Upper lobe of left lung (tissue), 4 donors: ENCODE results near the gene C1orf198.

Source experiments
- CTCF ChIP-seq, 6 experiments: fragments of 450-650 bp in 4 of 6; fragments of 200-600 bp in 2 of 6; sonication (generic) in 2 of 6; IDR thresholded peaks; one replicate each; pipeline ENCODE4 v1.5.1; 2016 to 2019; ENCODE audit warnings: antibody characterized with exemption in 6 of 6
- EP300 ChIP-seq, 4 donors: sonication (generic); formaldehyde crosslinking; IDR thresholded peaks; one replicate each; pipeline ENCODE4 v1.5.1; 2017; ENCODE audit warnings: antibody characterized with exemption in 4 of 4, control low read depth in 2 of 4
- POLR2A ChIP-seq, 4 donors: fragments of 450-650 bp; IDR thresholded peaks; one replicate each; pipeline ENCODE4 v1.5.1; 2016 to 2017; ENCODE audit warnings: antibody characterized with exemption in 4 of 4, mild to moderate bottlenecking in 2 of 4
- POLR2AphosphoS5 ChIP-seq, 2 donors: sonication (generic); formaldehyde crosslinking; IDR thresholded peaks; one replicate each; pipeline ENCODE4 v1.5.1; 2017; ENCODE audit warnings: antibody characterized with exemption in 2 of 2

DNA sequence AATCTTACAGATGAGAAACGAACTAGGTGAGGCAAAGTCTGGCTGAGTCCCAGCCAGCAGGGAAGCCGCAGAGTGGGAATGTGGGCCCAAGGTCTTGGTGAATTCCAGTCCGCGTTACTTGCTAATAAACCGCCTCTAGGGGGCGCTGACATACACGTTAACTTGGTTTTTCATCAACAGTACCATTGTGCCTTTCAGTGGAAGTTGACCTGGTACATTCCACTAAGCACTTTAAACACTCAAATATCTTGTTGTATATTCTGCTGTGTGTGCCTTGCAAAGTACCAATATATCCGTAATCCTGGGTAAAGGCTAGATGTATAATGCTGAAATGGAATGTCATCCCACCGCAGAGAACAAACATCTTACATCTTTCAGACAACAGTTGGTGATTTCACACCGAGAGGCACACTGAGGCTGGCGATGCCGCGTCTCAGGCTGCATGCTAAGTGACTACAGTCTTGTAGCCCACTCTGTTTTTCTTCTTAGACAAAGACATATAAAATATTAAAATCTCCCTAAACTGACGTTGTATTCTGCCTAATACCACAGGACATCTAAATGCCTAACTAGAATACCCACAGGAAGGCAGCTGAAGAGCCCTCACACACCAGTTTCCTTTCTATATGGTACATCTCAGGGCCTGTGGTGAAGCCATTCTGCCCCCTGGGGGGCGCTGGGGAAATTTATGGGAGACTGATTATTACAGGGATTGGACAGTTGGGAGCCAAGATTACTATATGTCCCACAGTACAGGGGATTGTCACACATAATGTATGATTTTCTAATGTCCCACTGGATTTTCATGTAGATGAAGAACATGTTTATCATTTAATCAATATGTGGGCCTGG, 49.2 kb upstream of the C1orf198 start:
- TF ChIP-seq POLR2A (IDR thresholded peaks at IDR 0.05) (no peak), POLR2AphosphoS5 (IDR thresholded peaks at IDR 0.05) (no peak), CTCF (IDR thresholded peaks at IDR 0.05) (peak; percentile 57 to 74 (median 70)), EP300 (IDR thresholded peaks at IDR 0.05) (no peak)
